Endodermal cell (in vitro differentiated cells): ENCODE data around the gene KRTAP10-6. TPM values are rescaled to one million over a fixed set of nuclear protein-coding genes. Genes with fewer than 3 reads are reported as not detected.

Source experiments
- DNase-seq: peaks from one replicate; pipeline ENCODE4 v3.0.0-alpha.2; 2017
- H3K27ac ChIP-seq: 2 replicates; pipeline ENCODE4 v1.5.1; 2013; ENCODE audit warnings: mild to moderate bottlenecking, low read depth, low read length, moderate library complexity
- H3K27me3 ChIP-seq: 2 replicates; pipeline ENCODE4 v1.6.1; 2013; ENCODE audit warnings: mild to moderate bottlenecking, low read length, moderate library complexity; ENCODE audit not compliant: insufficient read depth, control insufficient read depth, poor library complexity, severe bottlenecking
- H3K36me3 ChIP-seq: 2 replicates; pipeline ENCODE4 v1.7.0; 2013; ENCODE audit warnings: mild to moderate bottlenecking, low read length, moderate library complexity; ENCODE audit not compliant: control insufficient read depth, insufficient read depth
- H3K4me1 ChIP-seq: one replicate; pipeline ENCODE4 v1.7.0; 2013; ENCODE audit warnings: low read length; ENCODE audit not compliant: control insufficient read depth, insufficient read depth
- H3K4me3 ChIP-seq: 2 replicates; pipeline ENCODE4 v1.5.1; 2013; ENCODE audit warnings: mild to moderate bottlenecking, low read length, moderate library complexity
- H3K9ac ChIP-seq: 2 replicates; pipeline ENCODE4 v1.6.1; 2013; ENCODE audit warnings: mild to moderate bottlenecking, low read length, moderate library complexity; ENCODE audit not compliant: poor library complexity, severe bottlenecking; ENCODE audit errors: extremely low read depth
- H3K9me3 ChIP-seq: 2 replicates; pipeline ENCODE4 v1.6.1; 2013; ENCODE audit warnings: mild to moderate bottlenecking, low read length, moderate library complexity; ENCODE audit not compliant: control insufficient read depth
- H3K27ac Mint-ChIP-seq: 2 replicates; pipeline ENCODE4 v1.8.0; 2020; ENCODE audit warnings: mixed read lengths
- H3K27me3 Mint-ChIP-seq: 2 replicates; pipeline ENCODE4 v1.8.0; 2021; ENCODE audit warnings: mild to moderate bottlenecking, mixed read lengths; ENCODE audit not compliant: insufficient read depth
- H3K36me3 Mint-ChIP-seq: 2 replicates; pipeline ENCODE4 v1.8.0; 2020; ENCODE audit warnings: low read depth, mixed read lengths
- H3K4me1 Mint-ChIP-seq: 2 replicates; pipeline ENCODE4 v1.8.0; 2020; ENCODE audit warnings: mixed read lengths
- H3K4me3 Mint-ChIP-seq: 2 replicates; pipeline ENCODE4 v1.8.0; 2020; ENCODE audit warnings: mild to moderate bottlenecking, moderate library complexity, mixed read lengths
- H3K9me3 Mint-ChIP-seq: 2 replicates; pipeline ENCODE4 v1.8.0; 2020; ENCODE audit warnings: mild to moderate bottlenecking, mixed read lengths
- WGBS, 2 experiments: methylation state at CpG; one replicate each; pipeline versions ENCODE4 v1.1.5 to v1.1.7; 2013; ENCODE audit warnings: missing lambda C conversion rate in 2 of 2, mixed read lengths in 1 of 2; ENCODE audit not compliant: insufficient coverage in 1 of 2, insufficient read length in 1 of 2; 5-methylcytosine and 5-hydroxymethylcytosine counted together
- total RNA-seq, 2 donors: library from RNA; stranded (reverse); fragmentation: NEBNext Ultra II Directional in 1 of 2; extraction: Animal tissue kit (Norgen Biotek cat#: 25700) in 1 of 2; gene quantifications; 2 replicates in 1 of 2; 3 replicates in 1 of 2; pipeline ENCODE4 v1.2.1, GENCODE V29; 2021
- TF ChIP-seq, protein P1 (sequence below): fragments of 200-600 bp; sonication (generic); conservative IDR thresholded peaks from 2 replicates; pipeline ENCODE4 v1.5.0; 2021; ENCODE audit warnings: antibody characterized with exemption, mild to moderate bottlenecking

Gene KRTAP10-6
- total RNA-seq, 2 donors from 2014 or later: not detected

GRCh38 chr21:44623575-44623974, 31.3 kb upstream of the KRTAP10-6 start:
- DNase-seq: no peak
- Histone ChIP-seq H3K4me1 (no peaks in the 10 kb centered on the region), H3K4me3 (no peak overlapping the region), H3K9me3 (peaks cover 58% of the 10 kb centered on the region), H3K27me3 (no peaks in the 10 kb centered on the region), H3K27ac (no peak overlapping the region), H3K9ac (no peak overlapping the region), H3K36me3 (no peaks in the 10 kb centered on the region)
- H3K9me3 Mint-ChIP-seq: peaks cover 58% of the 10 kb centered on the region
- peaks cover 1% of the 10 kb centered on the region for H3K27me3 Mint-ChIP-seq
- H3K4me3 Mint-ChIP-seq: no peak overlapping the region
- H3K36me3 Mint-ChIP-seq: no peaks in the 10 kb centered on the region
- TF ChIP-seq, protein P1, sequence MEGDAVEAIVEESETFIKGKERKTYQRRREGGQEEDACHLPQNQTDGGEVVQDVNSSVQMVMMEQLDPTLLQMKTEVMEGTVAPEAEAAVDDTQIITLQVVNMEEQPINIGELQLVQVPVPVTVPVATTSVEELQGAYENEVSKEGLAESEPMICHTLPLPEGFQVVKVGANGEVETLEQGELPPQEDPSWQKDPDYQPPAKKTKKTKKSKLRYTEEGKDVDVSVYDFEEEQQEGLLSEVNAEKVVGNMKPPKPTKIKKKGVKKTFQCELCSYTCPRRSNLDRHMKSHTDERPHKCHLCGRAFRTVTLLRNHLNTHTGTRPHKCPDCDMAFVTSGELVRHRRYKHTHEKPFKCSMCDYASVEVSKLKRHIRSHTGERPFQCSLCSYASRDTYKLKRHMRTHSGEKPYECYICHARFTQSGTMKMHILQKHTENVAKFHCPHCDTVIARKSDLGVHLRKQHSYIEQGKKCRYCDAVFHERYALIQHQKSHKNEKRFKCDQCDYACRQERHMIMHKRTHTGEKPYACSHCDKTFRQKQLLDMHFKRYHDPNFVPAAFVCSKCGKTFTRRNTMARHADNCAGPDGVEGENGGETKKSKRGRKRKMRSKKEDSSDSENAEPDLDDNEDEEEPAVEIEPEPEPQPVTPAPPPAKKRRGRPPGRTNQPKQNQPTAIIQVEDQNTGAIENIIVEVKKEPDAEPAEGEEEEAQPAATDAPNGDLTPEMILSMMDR: no peak
- H3K4me1 Mint-ChIP-seq: no peaks in the 10 kb centered on the region
- no peak overlapping the region for H3K27ac Mint-ChIP-seq

DNA sequence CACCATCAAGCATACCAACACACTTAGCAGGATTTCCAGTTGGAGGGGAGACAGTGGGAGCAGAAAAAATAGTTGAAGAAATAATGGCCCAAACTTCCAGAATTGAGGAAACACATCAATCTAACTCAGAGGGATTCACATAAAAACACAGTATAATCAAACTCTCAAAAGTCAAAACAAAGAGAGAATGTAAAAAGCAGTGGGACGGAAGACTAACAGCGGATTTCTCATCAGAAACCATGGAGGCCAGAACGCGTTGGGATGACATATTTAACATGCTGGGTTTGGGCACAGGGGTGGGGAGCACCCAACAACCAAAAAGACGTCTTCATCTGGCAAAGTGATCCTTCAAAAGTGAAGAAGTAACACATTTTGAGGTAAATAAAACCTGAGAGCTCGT, 27.6 kb upstream of the KRTAP10-6 start:
- Histone ChIP-seq H3K27ac (no peak overlapping the region), H3K27me3 (no peaks in the 10 kb centered on the region), H3K4me1 (no peaks in the 10 kb centered on the region), H3K4me3 (no peak overlapping the region), H3K36me3 (no peaks in the 10 kb centered on the region), H3K9me3 (peaks cover 54% of the 10 kb centered on the region), H3K9ac (no peak overlapping the region)
- H3K4me3 Mint-ChIP-seq: no peak overlapping the region
- WGBS, 2 experiments: 88 to 94% methylated on average over 5 to 6 of the region's 6 CpGs
- H3K36me3 Mint-ChIP-seq: no peaks in the 10 kb centered on the region
- DNase-seq: no peak
- peaks cover 56% of the 10 kb centered on the region for H3K9me3 Mint-ChIP-seq
- peaks cover 4% of the 10 kb centered on the region for H3K4me1 Mint-ChIP-seq
- TF ChIP-seq, protein P1: no peak
- no peaks in the 10 kb centered on the region for H3K27me3 Mint-ChIP-seq
- H3K27ac Mint-ChIP-seq: no peak overlapping the region

GRCh38 chr21:44618909-44619308, 26.6 kb upstream of the KRTAP10-6 start:
- peaks cover 44% of the 10 kb centered on the region for H3K9me3 ChIP-seq
- H3K27me3 Mint-ChIP-seq: peaks cover 2% of the 10 kb centered on the region
- peaks cover 4% of the 10 kb centered on the region for H3K4me1 Mint-ChIP-seq
- H3K27me3 ChIP-seq: no peaks in the 10 kb centered on the region
- H3K36me3 Mint-ChIP-seq: no peaks in the 10 kb centered on the region
- no peak overlapping the region for H3K4me3 ChIP-seq
- TF ChIP-seq, protein P1: no peak
- DNase-seq: no peak
- peaks cover 46% of the 10 kb centered on the region for H3K9me3 Mint-ChIP-seq
- no peak overlapping the region for H3K27ac ChIP-seq
- H3K27ac Mint-ChIP-seq: no peak overlapping the region
- no peak overlapping the region for H3K9ac ChIP-seq
- H3K36me3 ChIP-seq: no peaks in the 10 kb centered on the region
- no peak overlapping the region for H3K4me3 Mint-ChIP-seq
- no peaks in the 10 kb centered on the region for H3K4me1 ChIP-seq
- WGBS, 2 experiments: 95 to 97% methylated on average over 3 of the region's 3 CpGs
